ENCODE results near the gene MYO3B.

The MYO3B gene

GRCh38 chr2:170368370-170368769 is 190.4 kb downstream of the MYO3B start:
- no peak for DNase-seq (ENCODE audit: low read depth, low spot score)

GRCh38 chr2:170369228-170369627 is 191.3 kb downstream of the MYO3B start:
- no peak for DNase-seq (ENCODE audit: low read depth, low spot score)

GRCh38 chr2:170369894-170370293 is 191.9 kb downstream of the MYO3B start:
- DNase-seq (ENCODE audit: low read depth, low spot score) = no peak

GRCh38 chr2:170371231-170371998 is 193.5 kb downstream of the MYO3B start:
- no peak for DNase-seq (ENCODE audit: low read depth, low spot score)

- no peak for DNase-seq (ENCODE audit: low read depth, low spot score)
Observed at GRCh38 chr2:170375192-170375591, 197.2 kb downstream of the MYO3B start.

- DNase-seq (ENCODE audit: low read depth, low spot score) = no peak
Observed at GRCh38 chr2:170377500-170378207, 199.7 kb downstream of the MYO3B start.

- DNase-seq (ENCODE audit: low read depth, low spot score) = no peak
Observed at GRCh38 chr2:170380267-170380666, 202.3 kb downstream of the MYO3B start.

GRCh38 chr2:170381678-170382077 is 203.7 kb downstream of the MYO3B start:
- DNase-seq (ENCODE audit: low read depth, low spot score) = no peak

GRCh38 chr2:170386554-170386953 is 208.6 kb downstream of the MYO3B start:
- DNase-seq (ENCODE audit: low read depth, low spot score) = no peak

- DNase-seq (ENCODE audit: low read depth, low spot score) = no peak
Observed at GRCh38 chr2:170391018-170391417, 213.1 kb downstream of the MYO3B start.

- DNase-seq (ENCODE audit: low read depth, low spot score) = no peak
Observed at GRCh38 chr2:170391697-170392096, 213.8 kb downstream of the MYO3B start.

- no peak for DNase-seq (ENCODE audit: low read depth, low spot score)
Observed at GRCh38 chr2:170393861-170394498, 216.0 kb downstream of the MYO3B start.

- no peak for DNase-seq (ENCODE audit: low read depth, low spot score)
Observed at GRCh38 chr2:170394641-170395387, 216.9 kb downstream of the MYO3B start.

- no peak for DNase-seq (ENCODE audit: low read depth, low spot score)
Observed at GRCh38 chr2:170396799-170397459, 219.0 kb downstream of the MYO3B start.

- no peak for DNase-seq (ENCODE audit: low read depth, low spot score)
Observed at GRCh38 chr2:170401187-170401586, 223.2 kb downstream of the MYO3B start.

GRCh38 chr2:170404846-170405245 is 226.9 kb downstream of the MYO3B start:
- no peak for DNase-seq (ENCODE audit: low read depth, low spot score)

- no peak for DNase-seq (ENCODE audit: low read depth, low spot score)
Observed at GRCh38 chr2:170405326-170405725, 227.4 kb downstream of the MYO3B start.

- no peak for DNase-seq (ENCODE audit: low read depth, low spot score)
Observed at GRCh38 chr2:170408461-170409163, 230.7 kb downstream of the MYO3B start.

- peak; percentile 4 for DNase-seq (ENCODE audit: low read depth, low spot score)
Observed at GRCh38 chr2:170409164-170409535, 231.2 kb downstream of the MYO3B start.

- no peak for DNase-seq (ENCODE audit: low read depth, low spot score)
Observed at GRCh38 chr2:170411660-170412059, 233.7 kb downstream of the MYO3B start.

Measured in brain pericyte (primary cell).